ENCODE measurements around the gene AK1.

AK1 gene

DNA sequence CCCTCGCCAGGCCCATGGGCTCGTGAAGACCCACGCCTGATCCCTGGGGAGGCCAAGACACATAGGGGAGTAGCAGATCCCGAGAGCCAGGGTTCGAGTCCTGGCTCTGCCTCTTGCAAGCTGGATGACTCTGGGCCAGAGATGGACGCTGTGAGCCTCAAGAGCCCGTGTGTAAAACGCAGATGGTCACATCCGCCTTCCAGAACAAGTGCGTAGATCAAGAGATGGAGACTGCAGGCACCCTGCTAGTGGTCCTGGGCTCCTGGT, 31.1 kb upstream of the AK1 start:
- DNase-seq (ENCODE audit: low read depth, low spot score): no peak

DNA sequence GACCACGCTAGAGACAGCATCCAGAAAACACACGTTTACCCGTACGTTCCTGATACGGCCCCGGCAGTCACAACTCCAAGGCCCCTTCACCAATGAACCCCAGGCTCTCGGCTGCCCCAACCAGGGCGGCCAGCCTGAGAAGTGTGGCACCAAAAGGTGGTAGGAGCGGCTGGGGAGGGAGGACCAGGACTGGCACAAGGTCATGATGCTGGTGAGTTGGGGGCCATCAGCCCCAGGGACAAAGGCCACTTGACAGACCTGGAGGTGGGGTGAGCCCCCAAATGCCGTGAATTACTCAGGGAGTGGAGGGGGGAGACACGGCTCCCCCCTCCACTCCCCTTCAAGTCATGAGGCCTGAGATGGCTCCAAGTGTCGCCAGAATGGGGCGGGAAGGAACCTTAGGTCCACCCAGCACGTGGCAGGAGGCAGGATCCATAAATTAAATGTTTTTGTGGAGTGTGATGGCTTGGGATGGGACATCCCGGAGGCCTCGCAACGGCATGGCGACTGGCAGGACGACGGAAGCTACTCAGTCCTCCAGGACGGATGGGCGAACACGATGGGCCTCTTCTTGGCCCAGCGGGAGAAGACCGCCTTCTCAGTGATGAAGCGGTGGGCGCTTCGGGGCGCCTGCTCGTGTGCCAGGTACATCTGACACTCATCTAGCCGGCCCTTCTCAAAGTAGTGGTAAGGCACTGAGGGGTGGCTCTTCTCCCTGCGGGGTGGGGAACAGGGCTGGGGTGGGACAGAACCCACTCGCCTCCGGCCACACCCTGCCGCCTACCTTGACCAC, 30.6 kb upstream of the AK1 start:
- DNase-seq (ENCODE audit: low read depth, low spot score): no peak

- DNase-seq (ENCODE audit: low read depth, low spot score): no peak
Observed at GRCh38 chr9:127905788-127906191, 28.3 kb upstream of the AK1 start.

DNA sequence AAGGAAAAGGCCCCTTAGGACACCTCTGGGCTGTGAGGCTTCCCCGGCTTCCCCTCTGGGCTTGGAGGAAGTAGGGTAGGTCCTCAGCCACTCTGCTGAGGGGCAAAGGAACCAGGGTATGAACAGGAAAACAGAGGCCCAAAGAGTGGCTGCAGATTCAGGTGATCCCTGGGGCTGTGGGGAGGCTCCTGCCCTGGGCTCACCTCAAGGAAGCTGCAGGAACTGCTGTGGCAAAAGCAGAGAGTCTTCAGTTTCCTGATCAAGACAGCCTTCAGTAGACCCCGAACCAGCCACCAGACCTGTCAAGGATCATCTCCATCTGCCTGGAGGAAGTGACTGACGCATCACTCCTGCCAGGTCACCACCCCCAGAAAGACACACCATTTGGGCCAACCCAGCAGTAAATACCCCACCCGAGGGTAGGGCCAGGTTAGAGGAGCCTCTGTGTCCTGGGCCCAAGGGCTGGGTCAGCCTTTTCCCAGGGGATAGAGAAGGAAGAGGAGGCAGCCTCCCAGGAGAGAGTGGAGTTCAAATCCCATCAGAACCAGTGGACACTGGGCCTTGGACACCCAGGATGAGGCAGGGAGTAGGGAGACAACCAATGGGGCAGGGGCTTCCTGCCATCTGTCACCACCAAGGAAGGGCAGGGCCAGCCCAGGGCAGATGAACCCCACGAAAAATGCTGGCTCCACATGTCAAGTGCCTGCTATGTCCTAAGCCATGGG, 27.7 kb upstream of the AK1 start:
- no peak for DNase-seq (ENCODE audit: low read depth, low spot score)

DNA sequence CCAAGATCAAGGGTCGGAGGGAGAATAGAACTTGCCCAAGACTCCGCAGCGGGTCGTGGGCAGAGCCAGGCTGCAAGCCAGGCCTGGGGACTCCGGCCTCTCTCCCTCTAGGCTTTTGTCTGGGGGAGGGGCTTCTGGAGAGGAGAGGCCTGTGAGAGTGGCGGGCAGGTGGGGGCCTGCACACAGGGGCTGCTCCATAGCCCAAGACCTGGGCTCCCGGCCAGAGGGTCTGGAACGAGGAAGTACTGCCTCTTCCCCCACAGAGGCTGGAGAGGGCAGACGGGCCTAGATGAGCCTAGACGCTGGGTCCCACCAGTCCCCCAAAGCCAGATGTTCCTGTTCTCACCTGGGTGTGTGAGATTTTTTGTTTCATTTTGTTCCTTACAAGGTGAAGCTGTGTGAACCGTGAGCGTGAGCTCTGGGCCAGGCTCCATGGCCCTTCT, 27.1 kb upstream of the AK1 start:
- no peak for DNase-seq (ENCODE audit: low read depth, low spot score)

DNA sequence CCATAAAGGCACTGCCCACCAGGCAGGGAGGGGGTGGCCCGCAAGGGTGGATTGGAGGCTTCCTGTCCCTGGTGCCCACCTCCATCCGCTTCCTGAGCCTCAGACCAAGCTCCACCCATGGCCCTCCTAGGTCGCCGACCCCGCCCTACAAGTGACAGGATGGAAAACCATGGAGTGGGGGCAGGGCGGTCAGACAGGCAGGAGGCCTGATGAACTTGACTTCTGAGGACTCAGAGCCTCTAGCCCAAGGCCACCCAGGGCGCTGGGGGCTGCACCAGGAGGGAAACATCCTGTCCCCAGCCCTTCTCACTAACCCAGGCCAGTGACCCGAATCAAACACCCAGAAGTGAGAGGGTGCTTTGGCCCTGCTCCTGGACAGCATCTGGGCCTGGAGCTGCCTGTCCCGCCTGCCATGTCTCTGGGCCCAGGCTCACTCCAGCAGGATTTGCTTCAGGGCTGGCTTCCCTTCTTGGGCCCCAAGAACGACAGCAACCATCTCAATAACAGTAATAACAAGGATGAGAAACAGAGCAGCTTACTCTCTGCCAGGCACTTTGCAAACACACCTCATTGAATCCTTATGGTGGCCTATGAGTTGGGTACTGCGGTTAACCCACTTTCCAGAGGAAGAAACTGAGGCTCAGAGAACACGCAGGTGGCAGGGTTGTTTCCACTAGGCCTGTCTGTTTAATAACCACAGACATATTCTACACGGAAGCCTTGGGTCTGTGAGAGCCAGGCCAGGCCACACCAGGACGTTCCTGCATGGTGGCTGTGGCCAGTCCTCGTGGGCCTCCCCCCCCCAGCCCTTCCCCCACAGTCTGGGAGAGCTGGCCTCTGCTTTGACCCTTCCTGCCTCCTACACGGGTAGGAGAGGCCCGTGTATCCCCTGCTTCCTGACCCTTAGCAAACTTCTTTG, 26.3 kb upstream of the AK1 start:
- DNase-seq (ENCODE audit: low read depth, low spot score): no peak

DNA sequence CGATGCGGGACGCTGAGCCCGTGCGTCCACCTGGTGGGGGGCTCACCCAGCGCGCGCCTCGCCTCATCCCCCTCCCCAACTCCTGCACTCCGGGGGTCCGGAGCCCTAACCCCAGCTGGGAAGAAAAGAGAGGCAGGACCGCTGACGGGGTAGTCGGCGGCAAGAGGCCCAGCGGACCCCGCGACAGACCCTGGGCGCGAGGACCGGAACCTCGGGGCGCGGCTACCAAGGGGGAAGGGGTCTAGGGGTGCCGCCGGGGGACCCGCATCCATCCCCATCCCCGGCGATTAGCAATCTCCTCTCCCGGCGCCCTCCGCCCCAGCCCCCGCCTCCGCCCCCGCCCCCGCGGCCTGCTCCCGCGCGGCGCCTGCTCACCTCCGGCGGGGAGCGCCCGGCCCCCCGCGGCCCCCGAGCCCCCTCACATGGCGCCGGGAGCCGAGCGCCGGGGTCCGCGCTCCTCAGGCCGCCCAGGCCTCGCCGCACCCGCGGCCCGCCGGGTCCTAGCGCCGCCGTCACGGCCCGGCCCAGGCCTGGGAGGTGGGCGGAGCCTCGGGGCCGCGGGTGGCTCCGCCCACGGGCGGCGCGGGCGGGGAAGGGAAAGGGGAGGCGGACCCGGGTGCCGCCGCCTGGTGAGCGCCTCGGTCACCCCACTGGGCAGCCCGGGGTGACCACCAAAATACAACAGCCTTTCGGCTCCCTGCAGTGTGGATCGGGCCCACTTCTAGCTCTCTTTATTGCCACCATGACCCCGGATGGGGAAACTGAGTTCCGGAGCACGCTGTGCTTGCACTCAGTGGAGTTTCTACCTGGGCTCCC, 21.9 kb upstream of the AK1 start, which contains the start of gene ST6GALNAC6:
Gene ST6GALNAC6 (minus strand): TSS at position 476 of the 816 bp plus-strand sequence. CDS start 1,622 bp downstream, outside the sequence.
- peak; percentile 50 for DNase-seq (ENCODE audit: low read depth, low spot score)

DNA sequence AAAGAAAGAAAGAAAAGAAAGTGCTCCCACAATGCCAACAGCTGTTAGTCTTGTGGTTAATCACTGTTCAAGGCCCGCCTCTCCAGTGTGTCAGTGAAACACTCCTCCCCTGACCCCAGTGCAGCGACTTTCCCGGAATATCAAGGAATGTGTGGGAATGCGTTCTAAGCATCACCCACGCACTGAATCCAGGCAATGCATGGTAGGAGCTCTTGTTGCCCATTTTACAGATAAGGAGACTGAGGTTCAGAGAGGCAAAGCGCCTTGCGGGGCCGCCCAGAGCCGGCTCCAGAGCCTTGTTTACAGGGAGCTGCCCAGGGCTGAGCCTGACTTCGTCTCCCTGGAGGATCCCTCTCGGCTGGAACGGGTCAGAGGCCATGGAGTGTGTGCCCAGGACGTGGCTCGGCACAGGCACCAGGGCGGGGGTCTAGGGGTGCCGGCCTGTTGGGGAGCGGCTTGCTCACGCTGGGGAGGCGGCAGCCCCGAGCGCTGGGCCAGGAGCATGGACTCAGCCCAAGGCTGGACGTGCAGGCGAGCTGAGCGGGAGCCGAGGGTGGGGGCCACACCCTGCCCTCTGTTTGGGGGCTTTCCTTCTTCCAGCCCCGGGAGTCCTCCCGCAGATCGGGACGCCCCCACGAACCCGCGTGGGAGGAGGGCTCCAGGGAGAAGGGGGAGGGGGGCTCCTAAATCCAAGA, 21.1 kb upstream of the AK1 start:
- no peak for DNase-seq (ENCODE audit: low read depth, low spot score)

GRCh38 chr9:127897193-127897692, 19.8 kb upstream of the AK1 start:
- no peak for DNase-seq (ENCODE audit: low read depth, low spot score)

DNA sequence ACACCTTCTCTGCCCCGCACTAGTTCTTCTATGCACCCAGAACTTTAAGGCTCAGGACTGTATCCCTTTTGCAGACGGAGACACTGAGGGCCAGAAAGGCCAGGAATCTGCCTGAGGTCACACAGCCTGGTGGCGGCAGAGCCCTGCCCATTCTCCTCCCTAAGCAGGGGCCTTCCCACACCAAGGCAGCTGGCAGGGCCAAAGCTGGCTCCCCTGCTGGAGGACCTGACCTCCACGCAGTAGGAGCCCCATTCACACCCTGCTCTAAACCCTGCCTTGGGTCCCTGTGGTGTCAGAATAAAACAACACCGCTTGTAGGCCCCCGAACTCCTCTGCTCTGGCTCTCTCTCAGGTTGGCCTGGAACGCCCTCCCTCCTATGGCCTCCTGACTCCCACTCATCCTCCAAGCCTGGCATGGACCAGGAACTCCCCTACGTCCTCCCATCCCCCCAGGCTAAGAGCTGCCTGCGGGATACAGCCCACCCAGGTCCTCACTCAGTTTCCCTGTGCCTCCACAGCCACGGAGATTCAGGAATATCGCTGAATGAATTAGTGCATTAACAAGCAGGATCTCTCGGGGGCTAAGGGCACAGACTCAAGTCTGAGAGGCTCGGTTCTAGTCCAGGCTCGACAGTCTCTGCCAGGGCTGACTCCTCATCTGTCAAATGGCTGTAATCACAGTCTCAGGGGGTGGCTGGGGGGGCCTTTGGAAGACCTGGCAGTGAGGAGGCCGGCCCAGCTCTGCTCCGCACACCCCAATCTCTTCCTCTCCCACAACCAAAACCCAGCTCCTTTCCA, 19.1 kb upstream of the AK1 start:
- DNase-seq (ENCODE audit: low read depth, low spot score): no peak

- no peak for DNase-seq (ENCODE audit: low read depth, low spot score)
Observed at GRCh38 chr9:127895811-127896210, 18.3 kb upstream of the AK1 start.

- DNase-seq (ENCODE audit: low read depth, low spot score): no peak
Observed at GRCh38 chr9:127893392-127893791, 15.9 kb upstream of the AK1 start.

DNA sequence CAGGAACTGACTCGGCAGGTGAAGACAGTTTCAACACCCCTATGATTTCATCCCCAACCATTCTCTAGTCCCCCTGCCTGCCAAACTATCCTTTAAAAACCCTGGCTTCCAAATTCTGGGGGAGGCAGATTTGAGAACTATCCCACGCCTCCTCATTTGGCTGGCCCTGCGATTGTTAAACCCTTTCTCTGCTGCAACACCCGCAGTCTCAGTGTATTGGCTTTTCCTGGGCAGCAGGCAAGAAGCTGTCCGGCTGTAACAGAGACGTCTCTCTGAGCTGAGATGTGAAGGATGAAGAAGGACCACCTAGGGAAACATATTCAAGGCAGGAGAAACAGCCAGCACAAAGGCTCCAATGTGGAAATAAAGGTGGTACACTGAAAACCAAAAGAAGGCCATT, 15.4 kb upstream of the AK1 start:
- no peak for DNase-seq (ENCODE audit: low read depth, low spot score)

- DNase-seq (ENCODE audit: low read depth, low spot score): no peak
Observed at GRCh38 chr9:127890053-127890452, 12.6 kb upstream of the AK1 start.

DNA sequence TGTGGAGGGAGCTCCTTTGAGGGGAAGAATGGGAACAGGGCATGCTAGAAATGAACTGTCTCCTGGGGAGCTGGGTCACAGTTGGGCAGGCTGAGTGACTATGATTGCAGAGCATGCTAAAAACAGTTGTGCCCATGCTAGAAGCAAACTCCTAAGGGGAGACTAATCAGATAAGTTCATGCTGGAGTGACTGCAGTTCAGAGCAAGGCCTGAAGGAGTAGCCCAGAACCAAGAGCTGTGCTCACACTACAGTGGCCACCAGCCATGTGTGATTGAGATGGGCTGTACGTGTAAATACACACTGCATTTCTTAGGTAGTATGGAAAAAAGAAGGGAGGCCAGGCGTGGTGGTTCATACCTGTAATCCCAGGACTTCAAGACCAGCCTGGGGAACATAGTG, 10.3 kb upstream of the AK1 start:
- DNase-seq (ENCODE audit: low read depth, low spot score): no peak

GRCh38 chr9:127886401-127886972, 9.0 kb upstream of the AK1 start:
- DNase-seq (ENCODE audit: low read depth, low spot score): no peak

- no peak for DNase-seq (ENCODE audit: low read depth, low spot score)
Observed at GRCh38 chr9:127885508-127886281, 8.2 kb upstream of the AK1 start.

DNA sequence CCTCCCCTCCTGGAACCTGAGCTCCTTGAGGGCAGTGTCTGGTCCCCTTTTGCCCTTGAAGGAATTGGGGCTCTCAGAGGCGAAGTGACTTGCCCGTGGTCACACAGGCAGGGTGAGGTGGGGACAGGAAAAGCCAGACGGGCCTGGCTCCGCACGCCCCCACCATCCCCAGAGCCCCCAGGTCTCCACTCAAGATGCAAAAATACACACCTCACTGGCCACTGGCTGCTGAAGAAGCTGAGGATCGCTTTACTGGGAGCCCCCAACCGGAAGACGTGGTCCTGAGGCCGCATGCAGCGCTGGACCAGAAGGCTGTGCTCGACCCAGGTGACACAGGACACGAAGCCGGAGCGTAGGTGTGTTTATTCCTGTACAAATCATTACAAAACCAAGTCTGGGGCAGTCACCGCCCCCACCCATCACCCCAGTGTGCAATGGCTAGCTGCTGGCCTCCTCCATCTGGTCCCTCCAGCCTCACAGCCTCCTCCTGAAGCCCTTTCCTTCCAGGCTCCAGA, 7.6 kb upstream of the AK1 start:
- DNase-seq (ENCODE audit: low read depth, low spot score): no peak

Measured in activated naive CD8-positive, alpha-beta T cell treated with anti-CD3 and anti-CD28 coated beads, Interleukin-2, amount 50 U/mL, for 16 hours (primary cell).